HG03378 (cell line): ENCODE measurements around the gene DLX5.
"Not testable (repeated sequence)": the region's sequence is repeated elsewhere in the genome, so short reads cannot be mapped to it uniquely, and the experiment has no call there.

Experiments used
- ATAC-seq: cut with Tn5 transposase; IDR thresholded peaks from one replicate; pipeline ENCODE4 v1.9.1; 2021; ENCODE audit warnings: mild to moderate bottlenecking, moderate library complexity; ENCODE audit not compliant: unreplicated experiment

DLX5 gene

GRCh38 chr7:97024209-97025129 lies at the start of gene DLX5:
TSS of gene DLX5 (minus strand) at chr7:97024831. CDS start at chr7:97024623, 208 bp downstream.
- ATAC-seq = no peak

- ATAC-seq = not testable (repeated sequence)
These were observed 47.4 kb upstream of the DLX5 start for GRCh38 chr7:97072025-97072424.

GRCh38 chr7:97064972-97065587 lies 40.4 kb upstream of the DLX5 start:
- peak; percentile 88 for ATAC-seq

GRCh38 chr7:97064020-97064419 lies 39.4 kb upstream of the DLX5 start:
- no peak for ATAC-seq

GRCh38 chr7:97043281-97043680 lies 18.6 kb upstream of the DLX5 start:
- no peak for ATAC-seq

GRCh38 chr7:97039374-97040065 lies 14.9 kb upstream of the DLX5 start:
- ATAC-seq = no peak

GRCh38 chr7:97034213-97034852 lies 9.7 kb upstream of the DLX5 start:
- not testable (repeated sequence) for ATAC-seq

- ATAC-seq = peak; percentile 88
These were observed 3.0 kb upstream of the DLX5 start for GRCh38 chr7:97027427-97028234.

- no peak for ATAC-seq
These were observed 2.2 kb upstream of the DLX5 start for GRCh38 chr7:97026715-97027426.

- no peak for ATAC-seq
These were observed 1.5 kb upstream of the DLX5 start for GRCh38 chr7:97025983-97026714.

- ATAC-seq = no peak
These were observed 484 bp upstream of the DLX5 start for GRCh38 chr7:97025130-97025499.

GRCh38 chr7:97022491-97023306 lies 1.9 kb downstream of the DLX5 start:
- ATAC-seq = no peak

- no peak for ATAC-seq
These were observed 2.7 kb downstream of the DLX5 start for GRCh38 chr7:97021747-97022490.

GRCh38 chr7:97020996-97021746 lies 3.5 kb downstream of the DLX5 start:
- no peak for ATAC-seq

GRCh38 chr7:97020601-97020995 lies 4.0 kb downstream of the DLX5 start:
- no peak for ATAC-seq

GRCh38 chr7:97019710-97020225 lies 4.9 kb downstream of the DLX5 start:
- no peak for ATAC-seq
